ENCODE results near the gene D2HGDH. TPM values are rescaled to one million over a fixed set of nuclear protein-coding genes. Genes with fewer than 3 reads are reported as not detected.

Gene D2HGDH
- 8.3 and 17.3 TPM in 2 replicates for total RNA-seq (2014; rRNA removed; shearing (Covaris generic))
- polyA plus RNA-seq (2016; fragmentation: Nextera tagmentation; extraction: Ambion mirVana): 3.7 and 4.6 TPM in 2 replicates
- long read RNA-seq, partial matches to known transcripts: 0 of 3 reads
- long read RNA-seq, other reads (novel, unspliced or antisense): 1 of 3 reads

- Histone ChIP-seq H3K36me3 (ENCODE audit: insufficient read depth) (no peaks in the 10 kb centered on the region), H3K27me3 (ENCODE audit: insufficient read depth) (no peaks in the 10 kb centered on the region), H3K4me2 (peak within 1 kb of the TSS; percentile 90), H2AFZ (peak within 1 kb of the TSS; percentile 93), H3K27ac (ENCODE audit: low read depth) (no peak within 1 kb of the TSS), H4K20me1 (replicated peaks; ENCODE audit: insufficient read depth) (no peaks in the 10 kb centered on the region), H3K79me2 (replicated peaks; ENCODE audit: insufficient read depth) (no peaks in the 10 kb centered on the region), H3K4me3 (peak within 1 kb of the TSS; percentile 86), H3K9me2 (ENCODE audit: insufficient read depth) (no peaks in the 10 kb centered on the region; the same call in 1 of the 2 replicates), H3K4me1 (ENCODE audit: insufficient read depth) (no peaks in the 10 kb centered on the region; the same call in 1 of the 2 replicates), H3F3A (replicated peaks; ENCODE audit: low read depth) (0 out of 2 replicates have a peak, but pooled peaks cover 10% of the 10 kb centered on the region)
- peak; percentile 94 for DNase-seq (ENCODE audit: low spot score)
- Mint-ChIP-seq H3K36me3 (ENCODE audit: low read depth) (no peaks in the 10 kb centered on the region; the same call in 2 of the 3 replicates), H3K4me1 (no peaks in the 10 kb centered on the region), H3K9me3 (no peaks in the 10 kb centered on the region; the same call in 2 of the 3 replicates), H3K27me3 (ENCODE audit: insufficient read depth, low read depth, poor library complexity) (peaks cover 17% of the 10 kb centered on the region), H3K27ac (no peak within 1 kb of the TSS), H3K4me3 (peak within 1 kb of the TSS; percentile 79)
- TF ChIP-seq ZNF114 (CRISPR knock-in tag; IDR thresholded peaks at IDR 0.05) (no peak), ZNF331 (CRISPR knock-in tag; IDR thresholded peaks at IDR 0.05; ENCODE audit: low read depth) (no peak), EZH2phosphoT487 (IDR thresholded peaks at IDR 0.05; ENCODE audit: unreplicated experiment) (no peak), POLR2AphosphoS5 (IDR thresholded peaks at IDR 0.05; ENCODE audit: low read depth) (peak; percentile 84)
- TF ChIP-seq, protein P1, sequence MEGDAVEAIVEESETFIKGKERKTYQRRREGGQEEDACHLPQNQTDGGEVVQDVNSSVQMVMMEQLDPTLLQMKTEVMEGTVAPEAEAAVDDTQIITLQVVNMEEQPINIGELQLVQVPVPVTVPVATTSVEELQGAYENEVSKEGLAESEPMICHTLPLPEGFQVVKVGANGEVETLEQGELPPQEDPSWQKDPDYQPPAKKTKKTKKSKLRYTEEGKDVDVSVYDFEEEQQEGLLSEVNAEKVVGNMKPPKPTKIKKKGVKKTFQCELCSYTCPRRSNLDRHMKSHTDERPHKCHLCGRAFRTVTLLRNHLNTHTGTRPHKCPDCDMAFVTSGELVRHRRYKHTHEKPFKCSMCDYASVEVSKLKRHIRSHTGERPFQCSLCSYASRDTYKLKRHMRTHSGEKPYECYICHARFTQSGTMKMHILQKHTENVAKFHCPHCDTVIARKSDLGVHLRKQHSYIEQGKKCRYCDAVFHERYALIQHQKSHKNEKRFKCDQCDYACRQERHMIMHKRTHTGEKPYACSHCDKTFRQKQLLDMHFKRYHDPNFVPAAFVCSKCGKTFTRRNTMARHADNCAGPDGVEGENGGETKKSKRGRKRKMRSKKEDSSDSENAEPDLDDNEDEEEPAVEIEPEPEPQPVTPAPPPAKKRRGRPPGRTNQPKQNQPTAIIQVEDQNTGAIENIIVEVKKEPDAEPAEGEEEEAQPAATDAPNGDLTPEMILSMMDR (conservative IDR thresholded peaks at IDR 0.05; ENCODE audit: low read depth in 2 of 2): no peak
- TF ChIP-seq, protein P2, sequence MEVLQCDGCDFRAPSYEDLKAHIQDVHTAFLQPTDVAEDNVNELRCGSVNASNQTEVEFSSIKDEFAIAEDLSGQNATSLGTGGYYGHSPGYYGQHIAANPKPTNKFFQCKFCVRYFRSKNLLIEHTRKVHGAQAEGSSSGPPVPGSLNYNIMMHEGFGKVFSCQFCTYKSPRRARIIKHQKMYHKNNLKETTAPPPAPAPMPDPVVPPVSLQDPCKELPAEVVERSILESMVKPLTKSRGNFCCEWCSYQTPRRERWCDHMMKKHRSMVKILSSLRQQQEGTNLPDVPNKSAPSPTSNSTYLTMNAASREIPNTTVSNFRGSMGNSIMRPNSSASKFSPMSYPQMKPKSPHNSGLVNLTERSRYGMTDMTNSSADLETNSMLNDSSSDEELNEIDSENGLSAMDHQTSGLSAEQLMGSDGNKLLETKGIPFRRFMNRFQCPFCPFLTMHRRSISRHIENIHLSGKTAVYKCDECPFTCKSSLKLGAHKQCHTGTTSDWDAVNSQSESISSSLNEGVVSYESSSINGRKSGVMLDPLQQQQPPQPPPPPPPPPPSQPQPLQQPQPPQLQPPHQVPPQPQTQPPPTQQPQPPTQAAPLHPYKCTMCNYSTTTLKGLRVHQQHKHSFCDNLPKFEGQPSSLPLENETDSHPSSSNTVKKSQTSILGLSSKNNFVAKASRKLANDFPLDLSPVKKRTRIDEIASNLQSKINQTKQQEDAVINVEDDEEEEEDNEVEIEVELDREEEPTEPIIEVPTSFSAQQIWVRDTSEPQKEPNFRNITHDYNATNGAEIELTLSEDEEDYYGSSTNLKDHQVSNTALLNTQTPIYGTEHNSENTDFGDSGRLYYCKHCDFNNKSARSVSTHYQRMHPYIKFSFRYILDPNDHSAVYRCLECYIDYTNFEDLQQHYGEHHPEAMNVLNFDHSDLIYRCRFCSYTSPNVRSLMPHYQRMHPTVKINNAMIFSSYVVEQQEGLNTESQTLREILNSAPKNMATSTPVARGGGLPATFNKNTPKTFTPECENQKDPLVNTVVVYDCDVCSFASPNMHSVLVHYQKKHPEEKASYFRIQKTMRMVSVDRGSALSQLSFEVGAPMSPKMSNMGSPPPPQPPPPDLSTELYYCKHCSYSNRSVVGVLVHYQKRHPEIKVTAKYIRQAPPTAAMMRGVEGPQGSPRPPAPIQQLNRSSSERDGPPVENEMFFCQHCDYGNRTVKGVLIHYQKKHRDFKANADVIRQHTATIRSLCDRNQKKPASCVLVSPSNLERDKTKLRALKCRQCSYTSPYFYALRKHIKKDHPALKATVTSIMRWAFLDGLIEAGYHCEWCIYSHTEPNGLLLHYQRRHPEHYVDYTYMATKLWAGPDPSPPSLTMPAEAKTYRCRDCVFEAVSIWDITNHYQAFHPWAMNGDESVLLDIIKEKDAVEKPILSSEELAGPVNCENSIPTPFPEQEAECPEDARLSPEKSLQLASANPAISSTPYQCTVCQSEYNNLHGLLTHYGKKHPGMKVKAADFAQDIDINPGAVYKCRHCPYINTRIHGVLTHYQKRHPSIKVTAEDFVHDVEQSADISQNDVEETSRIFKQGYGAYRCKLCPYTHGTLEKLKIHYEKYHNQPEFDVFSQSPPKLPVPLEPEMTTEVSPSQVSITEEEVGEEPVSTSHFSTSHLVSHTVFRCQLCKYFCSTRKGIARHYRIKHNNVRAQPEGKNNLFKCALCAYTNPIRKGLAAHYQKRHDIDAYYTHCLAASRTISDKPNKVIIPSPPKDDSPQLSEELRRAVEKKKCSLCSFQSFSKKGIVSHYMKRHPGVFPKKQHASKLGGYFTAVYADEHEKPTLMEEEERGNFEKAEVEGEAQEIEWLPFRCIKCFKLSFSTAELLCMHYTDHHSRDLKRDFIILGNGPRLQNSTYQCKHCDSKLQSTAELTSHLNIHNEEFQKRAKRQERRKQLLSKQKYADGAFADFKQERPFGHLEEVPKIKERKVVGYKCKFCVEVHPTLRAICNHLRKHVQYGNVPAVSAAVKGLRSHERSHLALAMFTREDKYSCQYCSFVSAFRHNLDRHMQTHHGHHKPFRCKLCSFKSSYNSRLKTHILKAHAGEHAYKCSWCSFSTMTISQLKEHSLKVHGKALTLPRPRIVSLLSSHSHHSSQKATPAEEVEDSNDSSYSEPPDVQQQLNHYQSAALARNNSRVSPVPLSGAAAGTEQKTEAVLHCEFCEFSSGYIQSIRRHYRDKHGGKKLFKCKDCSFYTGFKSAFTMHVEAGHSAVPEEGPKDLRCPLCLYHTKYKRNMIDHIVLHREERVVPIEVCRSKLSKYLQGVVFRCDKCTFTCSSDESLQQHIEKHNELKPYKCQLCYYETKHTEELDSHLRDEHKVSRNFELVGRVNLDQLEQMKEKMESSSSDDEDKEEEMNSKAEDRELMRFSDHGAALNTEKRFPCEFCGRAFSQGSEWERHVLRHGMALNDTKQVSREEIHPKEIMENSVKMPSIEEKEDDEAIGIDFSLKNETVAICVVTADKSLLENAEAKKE (CRISPR knock-in tag; IDR thresholded peaks at IDR 0.05): no peak
- peak; percentile 81 for ATAC-seq
These were observed at the start of gene D2HGDH for GRCh38 chr2:241734467-241735208. D2HGDH (plus strand) TSS chr2:241734630; CDS start chr2:241735225, 595 bp downstream.
